GM18861 (cell line): ENCODE measurements around the gene RAD9A.

Source experiments
- ATAC-seq: cut with Tn5 transposase; IDR thresholded peaks from one replicate; pipeline ENCODE4 v1.9.1; 2021; ENCODE audit not compliant: unreplicated experiment

RAD9A gene

DNA sequence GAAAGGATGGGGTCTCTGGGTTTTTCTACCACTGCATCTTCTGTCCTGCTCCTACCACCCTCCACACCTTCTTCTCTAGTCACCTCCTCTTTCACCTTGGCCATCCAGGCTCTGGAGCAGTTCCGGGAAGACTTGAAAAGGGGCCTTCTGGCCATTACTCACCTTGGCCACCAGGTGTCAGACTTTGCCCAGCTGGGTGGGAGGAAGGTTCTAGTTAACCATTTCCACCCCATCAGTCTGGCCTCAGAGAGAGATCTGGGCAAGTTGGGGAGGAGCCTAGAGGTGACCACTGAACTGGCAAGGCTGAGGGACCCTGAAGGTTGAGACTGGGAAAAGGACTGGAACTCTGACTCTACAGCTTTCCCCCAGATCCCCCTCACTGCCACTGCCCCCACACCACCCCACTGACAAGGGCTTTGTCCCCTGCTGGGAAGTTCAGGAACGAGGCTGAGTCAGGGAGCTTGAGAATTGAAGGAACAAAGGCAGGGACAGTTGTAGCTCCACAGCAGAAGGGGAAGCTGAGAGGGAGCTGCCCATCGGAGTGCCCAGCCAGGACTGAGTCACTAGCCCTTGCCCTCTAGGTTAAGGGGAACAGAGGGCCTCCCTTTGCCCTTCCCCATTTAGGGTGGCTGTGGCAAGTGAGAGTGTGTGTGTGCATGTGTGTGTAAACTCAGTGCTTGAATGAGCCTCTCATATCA, 34.8 kb upstream of the RAD9A start:
- ATAC-seq = no peak

DNA sequence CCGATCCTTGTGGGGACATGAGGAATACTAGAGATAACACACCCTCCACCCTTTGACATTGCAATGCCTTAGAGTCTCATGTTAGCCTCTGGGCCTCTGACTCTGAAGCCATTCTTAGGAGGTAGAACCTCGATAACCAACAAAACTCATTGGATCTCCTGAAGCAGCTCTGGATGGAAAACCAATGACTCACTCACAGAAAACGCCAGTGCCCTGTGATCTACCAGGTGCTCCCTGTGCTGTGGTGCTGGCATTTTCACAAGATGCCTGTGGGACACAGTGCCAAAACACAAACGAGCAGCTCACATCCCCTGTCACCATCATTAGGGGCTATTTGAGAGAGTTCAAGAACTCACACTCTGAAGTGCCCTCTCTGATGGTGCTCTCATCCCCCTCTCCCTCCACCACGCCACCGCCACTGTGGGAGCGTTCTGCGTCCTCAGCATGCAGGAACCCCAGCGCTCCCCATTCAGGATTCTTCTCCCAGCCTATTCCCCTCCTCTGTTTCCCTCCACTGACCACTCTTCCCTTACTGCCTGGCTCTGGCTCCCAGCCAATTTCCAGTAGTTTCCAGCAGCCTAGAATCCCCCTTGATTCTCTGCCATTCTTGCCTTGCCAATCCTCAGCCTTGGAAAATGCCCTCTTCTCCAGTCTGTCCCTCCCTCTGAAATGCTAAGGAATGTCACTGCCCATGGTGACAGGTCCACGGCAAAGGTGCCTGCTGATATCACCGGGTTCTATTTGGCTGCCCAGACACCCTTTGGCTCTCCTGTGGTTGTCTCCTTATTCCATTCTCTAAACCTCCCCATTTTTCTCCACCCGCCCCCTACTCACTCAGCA, 33.7 kb upstream of the RAD9A start:
- ATAC-seq = no peak

DNA sequence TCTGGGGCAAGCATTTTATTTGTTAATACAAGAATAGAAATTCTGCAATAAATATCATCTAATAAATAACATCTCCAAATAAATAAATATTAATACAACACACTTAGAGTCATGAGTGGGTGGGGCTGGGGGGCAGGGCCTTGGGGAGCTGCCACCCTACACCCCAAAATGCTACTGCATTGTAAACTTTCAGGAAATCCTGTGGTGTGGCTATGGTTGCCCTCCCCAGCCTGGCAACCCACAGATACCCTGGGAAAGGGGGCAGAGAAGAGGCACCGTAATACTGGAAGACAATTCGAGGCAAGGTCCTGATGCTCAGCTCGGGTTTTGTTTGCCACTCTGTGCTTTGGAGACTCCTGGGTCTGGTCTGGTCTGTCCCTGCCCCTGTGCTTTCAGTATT, 27.6 kb upstream of the RAD9A start:
- ATAC-seq = no peak

DNA sequence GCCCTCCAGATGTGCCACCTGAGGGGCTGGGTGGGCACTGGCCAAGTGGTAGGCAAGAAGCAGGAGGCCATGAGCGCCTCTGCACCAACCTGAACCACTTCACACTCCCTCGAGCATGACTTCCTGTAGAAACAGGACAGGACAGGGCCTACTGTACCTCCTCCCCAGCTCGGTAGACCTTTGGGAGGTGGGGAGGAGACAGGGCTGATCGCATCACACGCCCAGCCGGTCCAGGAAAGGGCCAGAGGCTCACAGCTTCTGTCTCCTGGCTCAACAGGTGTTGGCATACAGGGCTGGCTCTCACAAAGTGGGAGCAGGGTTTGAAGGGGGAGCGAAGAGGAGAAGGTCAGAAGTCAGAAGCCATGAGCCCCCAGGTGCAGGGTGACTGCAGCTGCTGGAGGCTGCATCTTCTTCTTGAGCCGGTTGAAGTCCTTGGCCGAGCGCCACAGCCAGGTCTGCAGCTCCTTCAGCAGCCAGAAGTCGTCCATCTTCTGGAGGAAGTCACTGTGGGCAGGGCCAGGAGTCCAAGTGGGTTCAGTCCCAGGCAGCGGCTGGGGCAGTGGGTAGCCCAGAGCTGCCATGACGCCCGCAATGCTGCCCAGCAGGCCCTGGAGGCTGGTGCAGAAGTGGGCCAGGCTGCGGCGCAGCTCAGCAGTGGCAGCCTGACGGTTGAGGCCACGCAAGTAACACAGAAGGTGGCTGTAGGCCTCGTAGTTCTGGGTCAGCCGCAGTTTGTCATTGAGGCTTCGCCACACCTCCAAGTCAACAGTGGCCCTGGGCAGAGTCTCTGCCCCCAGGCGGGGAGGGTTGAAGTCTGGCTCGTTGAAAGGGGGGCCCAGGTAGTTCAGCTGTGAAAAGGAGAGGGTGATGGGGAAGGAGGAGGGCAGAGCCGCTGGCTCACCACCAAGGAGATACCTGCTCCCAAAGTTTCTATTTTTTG, 26.7 kb upstream of the RAD9A start:
- no peak for ATAC-seq

DNA sequence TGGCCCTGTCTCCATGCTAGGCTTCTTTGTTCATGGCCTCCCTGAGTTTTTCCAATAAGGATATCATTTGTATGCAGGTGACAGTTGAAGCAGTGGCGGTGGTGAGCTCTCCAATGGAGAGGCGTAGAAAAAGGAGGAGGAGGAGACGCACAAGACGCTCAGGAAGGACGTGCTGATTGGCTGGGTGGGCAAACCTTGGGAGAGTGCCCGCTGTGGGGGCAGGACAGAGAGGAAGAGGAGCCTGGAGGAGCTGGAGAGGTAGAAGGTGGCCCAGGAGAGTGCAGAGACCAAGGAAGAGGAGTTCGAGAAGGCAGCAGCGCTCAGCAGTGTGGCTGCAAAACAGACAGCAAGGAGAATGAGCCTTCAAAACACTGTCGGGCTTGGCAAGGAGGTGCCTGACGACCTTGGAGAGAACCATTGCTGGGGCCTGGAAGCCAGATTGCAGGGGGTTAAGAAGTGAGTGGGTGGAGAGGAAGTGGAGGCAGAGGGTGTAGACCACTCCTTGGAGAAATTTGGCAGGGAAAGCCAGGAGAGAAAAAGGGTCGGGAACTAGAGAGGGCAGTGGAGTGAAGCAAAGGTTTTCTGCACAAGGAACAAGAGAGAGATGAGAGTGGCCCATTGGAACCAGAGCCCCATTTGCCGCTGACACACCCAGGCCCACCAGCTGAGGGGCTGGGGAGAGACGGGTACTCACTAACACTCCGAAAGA, 25.9 kb upstream of the RAD9A start:
- no peak for ATAC-seq

DNA sequence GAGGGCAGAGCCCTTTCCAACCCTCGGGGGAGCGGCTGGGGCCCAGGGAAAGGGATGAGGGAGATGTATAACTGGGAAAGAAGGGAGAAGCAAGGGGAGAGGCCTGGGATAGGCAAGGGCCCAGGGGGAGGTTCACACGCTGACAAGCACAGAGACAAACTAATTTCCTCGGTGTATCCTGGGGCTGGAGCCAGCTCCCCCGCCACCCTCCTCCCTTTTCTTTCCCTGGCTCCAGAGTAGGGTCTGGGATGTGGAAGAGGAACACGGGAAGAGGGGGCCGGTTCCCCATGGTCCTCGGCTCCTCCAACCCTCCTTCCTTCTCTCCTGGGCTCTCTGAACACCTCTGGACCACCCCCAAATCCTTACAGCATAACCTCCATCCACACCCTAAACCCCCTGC, 25.2 kb upstream of the RAD9A start:
- ATAC-seq = no peak

DNA sequence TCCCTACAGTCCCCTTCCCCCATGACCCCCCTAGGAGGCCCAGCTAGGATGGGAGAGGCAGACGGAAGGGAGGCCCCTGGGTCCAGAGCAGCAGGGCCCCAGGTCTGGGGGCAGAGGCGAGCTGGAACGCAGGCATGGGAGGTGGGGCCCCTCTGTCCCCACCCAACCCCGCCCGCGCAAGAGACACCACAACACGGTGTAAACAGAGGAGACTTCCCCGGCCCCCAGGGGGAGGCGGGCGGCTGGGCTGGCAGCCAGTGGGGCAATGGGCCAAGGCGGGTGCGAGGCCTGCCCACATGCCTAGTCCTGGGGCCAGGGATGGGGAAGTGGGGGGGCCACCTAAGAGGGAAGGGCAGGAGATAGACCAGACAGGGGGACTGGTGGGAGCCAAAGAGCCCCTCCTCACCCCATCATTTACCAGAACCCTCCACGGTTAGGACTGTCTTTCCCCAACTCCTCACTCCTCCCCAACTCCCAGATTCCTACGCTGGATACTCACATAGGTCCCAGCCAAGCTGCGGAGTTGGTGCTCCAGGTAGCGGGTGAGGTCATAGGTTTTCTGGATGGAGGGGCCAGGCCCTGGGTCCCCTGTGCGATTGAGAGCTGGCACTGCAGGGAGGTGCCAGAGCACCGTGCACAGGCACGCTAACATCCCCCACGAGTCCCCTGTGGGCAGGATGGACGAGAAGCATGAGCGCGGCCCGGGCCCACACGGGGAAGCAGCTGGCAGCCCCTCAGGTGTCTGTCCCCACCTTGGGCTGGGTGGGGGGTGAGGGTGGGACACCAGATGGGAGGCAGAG, 24.6 kb upstream of the RAD9A start:
- no peak for ATAC-seq

DNA sequence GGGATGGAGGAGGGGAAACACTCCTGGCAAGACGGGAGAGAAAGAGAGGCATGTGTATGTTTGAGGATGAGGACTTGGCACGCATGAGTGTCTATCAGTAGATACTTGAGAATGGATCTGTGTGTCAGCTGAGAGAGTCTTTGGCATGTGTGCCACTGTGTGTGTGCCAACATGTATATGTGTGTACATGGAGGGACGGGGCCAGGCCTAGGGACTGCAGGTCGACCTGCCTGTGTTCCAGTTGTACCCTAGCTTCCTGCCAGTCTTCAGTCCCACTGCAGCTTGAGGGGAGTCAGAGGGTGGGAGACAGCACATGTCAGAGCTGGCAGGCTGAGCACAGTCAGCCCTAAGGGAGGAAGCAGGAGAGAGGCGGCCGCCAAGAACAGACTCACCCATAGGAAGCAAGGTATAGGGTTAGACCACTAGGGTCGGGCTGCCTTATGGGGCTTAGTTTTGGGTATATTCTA, 24.0 kb upstream of the RAD9A start:
- no peak for ATAC-seq

DNA sequence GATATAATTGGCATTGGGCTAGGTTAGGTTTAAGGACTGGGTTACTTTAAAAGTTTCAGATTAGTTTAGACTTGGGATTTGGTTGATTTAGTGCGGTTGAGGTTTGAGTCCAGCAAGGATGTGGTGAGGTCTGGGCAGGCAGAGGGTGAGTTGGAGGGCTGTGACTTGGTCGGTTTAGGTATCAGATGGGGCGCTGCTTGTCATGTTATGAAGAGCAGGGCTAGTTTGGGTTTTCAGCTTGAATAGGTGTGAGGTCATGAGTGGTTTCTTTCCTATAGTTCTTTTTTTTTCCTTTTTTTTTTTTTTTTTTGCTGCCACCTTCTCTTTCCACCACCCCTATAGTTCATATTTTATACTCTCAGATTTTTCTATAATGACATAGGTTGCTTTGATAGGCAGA, 23.2 kb upstream of the RAD9A start:
- no peak for ATAC-seq

DNA sequence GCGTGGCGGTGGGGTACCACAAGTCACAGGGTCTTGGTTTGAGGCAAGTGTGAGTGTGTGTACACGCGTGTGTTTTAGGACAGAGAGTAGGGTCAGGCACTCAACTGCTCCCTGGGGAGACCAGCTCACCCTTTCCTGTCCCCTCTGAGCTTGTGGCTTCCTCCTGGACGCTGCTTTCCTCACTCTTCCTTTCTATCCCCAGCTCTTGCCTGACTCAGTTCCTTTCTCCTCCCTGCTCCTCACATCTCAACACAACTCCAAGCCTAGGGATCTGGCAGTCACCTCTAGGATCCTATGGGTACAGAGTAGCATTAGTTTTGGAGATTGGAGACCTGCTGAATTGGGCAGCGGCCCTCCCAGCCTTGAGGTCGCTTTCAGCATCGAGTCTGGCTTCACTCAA, 22.5 kb upstream of the RAD9A start:
- no peak for ATAC-seq

DNA sequence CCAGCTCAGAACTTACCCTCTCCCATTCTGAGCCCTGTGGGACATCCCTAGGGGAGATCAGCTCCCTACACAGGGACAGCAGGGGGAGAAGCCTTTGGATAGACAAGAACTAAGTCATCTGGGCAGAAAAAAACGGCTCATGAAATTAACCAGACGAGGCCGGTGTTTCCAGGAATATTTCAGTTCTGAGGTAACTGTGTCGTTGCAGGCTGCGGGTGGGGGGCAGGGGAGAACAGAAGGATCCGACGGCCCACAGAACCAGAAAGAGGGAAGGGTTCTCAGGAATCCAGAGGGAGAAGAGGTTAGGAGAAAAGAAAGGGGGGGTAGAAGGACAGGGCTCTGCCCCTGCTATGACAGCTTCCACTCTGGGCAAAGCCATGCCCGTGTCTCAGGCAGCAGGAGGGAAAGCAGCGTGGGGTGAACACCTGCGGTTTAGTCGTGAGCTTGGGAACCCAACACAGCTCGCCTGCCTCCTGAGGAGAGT, 21.9 kb upstream of the RAD9A start:
- no peak for ATAC-seq

DNA sequence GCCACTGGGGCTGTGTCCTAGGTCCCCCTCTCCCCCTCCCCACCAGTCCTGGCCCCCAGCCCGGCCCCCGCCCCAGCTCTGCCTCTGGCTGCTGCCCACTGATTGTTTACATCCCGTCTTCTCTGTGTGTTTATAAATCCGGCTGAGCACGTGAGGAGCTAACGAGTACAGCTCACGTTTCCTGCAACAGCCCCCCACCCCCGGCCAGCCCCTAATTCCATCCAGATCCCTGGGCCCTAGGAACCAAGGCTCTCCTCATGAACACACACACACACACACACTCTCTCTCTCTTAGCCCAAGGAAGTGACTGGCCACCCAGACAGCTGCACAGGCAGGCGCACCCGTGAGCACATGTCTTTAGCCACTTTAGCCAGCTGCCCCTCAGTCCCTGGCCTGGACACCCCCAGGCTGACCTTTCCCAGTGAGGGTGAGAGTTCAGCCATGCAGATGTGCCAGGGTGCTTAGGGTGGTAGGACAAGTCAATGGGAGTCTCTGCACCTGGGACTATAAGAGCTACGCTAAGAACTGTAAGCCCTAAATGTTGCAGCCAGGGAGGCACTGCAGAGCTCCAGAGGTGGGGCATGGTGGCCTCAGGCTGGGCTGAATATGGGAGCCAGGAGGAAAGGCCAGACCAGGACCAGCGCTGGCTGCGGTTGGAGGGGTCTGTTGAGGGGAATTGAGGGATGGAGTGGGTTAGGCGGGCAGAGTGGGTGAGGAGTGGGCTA, 21.3 kb upstream of the RAD9A start:
- ATAC-seq = no peak

DNA sequence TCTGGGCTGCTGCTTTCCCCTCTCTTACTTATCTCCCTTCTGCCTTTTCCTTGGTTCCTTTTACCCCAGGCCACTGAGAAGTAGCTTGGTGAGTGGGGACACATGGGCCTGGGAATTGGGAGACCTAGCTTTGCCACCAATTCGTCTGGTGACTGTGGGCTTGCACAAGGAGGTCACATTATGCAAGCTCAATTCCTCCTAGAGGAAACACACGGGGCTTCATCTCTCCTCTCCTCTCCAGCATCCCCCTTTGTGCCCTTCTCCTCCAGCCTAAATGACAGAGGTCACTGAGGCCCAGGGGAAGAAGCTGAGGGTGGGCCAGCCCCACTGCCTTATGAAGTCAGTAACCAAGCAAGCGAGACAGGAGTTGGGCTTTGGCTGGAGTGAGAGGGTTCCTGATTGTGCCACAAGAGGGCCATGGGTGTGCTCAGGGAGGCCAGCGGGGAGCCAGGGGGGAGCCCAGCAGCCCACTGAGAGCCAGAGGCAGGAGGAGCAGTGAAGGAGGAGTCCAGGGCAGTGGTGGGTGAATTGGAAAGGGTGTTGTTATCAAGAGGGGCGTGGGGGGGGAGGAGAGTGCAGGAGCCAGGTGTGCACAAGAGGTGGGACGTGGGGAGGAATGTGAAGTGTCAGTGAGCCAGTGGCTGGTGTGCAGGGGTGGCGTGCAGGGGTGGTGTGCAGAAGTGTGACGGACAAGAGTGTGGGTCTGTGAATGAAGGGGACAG, 20.4 kb upstream of the RAD9A start:
- ATAC-seq = no peak

DNA sequence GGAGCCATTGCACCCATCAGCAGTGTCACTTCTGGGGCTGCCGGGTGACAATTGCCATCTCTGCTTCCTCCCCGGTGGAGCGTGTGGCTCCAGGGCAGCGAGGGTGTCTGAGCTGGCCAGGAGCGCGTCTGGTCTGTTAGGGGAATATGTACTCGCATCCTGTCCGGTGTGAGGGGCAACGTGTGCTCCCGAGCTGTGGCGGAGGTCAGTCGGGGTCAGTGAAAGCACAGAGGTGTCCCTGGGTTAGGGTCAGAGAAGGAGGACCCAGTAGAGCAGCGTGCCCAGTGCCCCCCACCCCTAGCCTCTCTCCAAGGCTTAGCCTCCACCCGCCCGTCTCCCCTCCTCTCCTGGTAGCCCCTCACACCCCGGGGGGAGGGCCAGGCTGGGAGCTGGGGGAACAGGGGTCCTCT, 19.9 kb upstream of the RAD9A start:
- ATAC-seq = no peak

DNA sequence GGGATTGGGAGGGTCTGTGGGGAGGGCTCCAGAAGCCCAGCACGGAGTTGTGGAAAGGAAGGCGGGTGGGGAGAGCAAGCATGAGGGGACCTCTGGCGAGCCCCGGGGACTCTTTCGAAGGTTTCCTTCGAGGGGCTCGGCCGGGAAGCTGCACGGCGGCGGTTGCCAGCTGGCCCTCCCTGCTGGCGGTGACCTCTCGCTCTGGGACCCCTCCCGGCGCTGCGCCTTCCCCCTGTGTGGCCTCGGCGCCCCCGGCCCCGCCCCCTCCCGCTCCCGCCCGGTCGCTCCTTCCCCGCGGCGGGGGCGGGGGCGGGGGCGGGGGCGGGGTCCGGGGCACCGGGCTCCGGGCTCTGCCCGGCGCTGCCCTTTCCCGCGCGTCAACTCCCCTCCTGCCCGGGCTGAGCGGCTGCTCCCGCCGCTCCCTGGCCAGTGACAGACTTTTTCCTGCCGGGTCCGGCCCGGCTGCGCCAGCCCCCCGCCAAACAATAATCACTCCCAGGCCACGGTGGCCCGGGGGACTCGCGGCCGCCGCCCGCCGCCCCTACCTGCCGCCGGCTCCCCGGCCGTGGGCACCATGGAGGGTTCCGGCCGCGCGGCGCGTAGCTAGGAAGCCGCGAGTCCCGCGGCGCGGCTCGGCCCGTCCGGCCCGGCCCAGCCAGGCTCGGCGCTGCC, 19.3 kb upstream of the RAD9A start:
- no peak for ATAC-seq

DNA sequence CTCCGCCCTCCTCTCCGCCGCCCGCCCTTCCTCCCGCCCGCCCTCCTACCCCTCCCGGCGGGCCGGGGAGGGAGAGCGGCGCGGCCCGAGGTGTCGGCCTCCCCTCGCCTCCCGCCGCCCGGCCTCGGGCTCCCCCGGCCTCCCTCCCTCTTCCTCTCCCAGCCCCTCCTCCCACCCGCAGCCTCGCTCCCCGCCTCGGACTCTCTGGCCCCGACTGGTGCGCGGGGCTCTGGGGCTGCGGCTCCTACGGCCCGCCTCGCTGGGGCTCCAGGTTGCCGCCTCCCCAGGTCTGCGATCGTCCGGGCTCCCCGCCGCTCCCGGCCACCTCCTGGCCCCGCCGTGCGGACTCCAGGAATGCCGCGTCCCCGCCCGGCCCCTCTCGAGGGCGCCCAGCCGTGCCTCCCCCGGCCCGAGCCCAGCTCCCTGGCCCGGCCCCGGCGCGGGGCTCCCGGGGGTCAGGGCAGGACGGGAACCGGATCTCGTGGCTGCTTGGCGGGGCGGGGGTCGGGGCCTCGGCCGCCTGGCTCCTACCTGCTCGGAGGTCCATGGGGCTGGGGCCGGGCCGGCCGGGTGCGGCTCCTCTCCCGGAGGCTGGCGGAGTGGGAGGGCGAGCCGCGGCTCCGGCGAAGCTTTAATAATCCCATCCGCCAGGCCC, 18.7 kb upstream of the RAD9A start, which contains the start of gene CLCF1:
CLCF1 (minus strand) TSS at position 606 of the 655 bp plus-strand sequence; CDS start at position 547, 59 bp downstream.
- no peak for ATAC-seq
